ENCODE data around the gene CBR3. TPM values are rescaled to one million over a fixed set of nuclear protein-coding genes. Genes with fewer than 3 reads are reported as not detected.

CBR3 gene
- polyA plus RNA-seq, 2 donors: 55.8 to 77.1 TPM

GRCh38 chr21:36147911-36148310 is 13.0 kb downstream of the CBR3 start:
- Histone ChIP-seq H3K9me3 (ENCODE audit: control insufficient read depth in 2 of 2, insufficient read depth in 1 of 2, low read depth in 1 of 2, low read length in 1 of 2) (no peaks in the 10 kb centered on the region), H3K36me3 (ENCODE audit: control insufficient read depth in 2 of 2, insufficient read depth in 2 of 2, low read length in 1 of 2) (peaks cover 0 to 2% of the 10 kb centered on the region in 2 donors), H3K27ac (ENCODE audit: low read depth in 2 of 2, low read length in 1 of 2) (no peak overlapping the region), H3K27me3 (ENCODE audit: control insufficient read depth in 1 of 2, insufficient read depth in 2 of 2, low read length in 2 of 2) (no peaks in the 10 kb centered on the region), H3K4me3 (ENCODE audit: low read depth in 1 of 2, low read length in 2 of 2) (no peak overlapping the region), H3K4me1 (ENCODE audit: control insufficient read depth in 2 of 2, insufficient read depth in 2 of 2, low read length in 1 of 2) (no peaks in the 10 kb centered on the region)
- 85 to 87% methylated on average over 5 of the region's 5 CpGs for WGBS, 2 donors

- Histone ChIP-seq H3K27ac (ENCODE audit: low read depth in 2 of 2, low read length in 1 of 2) (no peak overlapping the region), H3K9me3 (ENCODE audit: control insufficient read depth in 2 of 2, insufficient read depth in 1 of 2, low read depth in 1 of 2, low read length in 1 of 2) (no peaks in the 10 kb centered on the region), H3K27me3 (ENCODE audit: control insufficient read depth in 1 of 2, insufficient read depth in 2 of 2, low read length in 2 of 2) (no peaks in the 10 kb centered on the region), H3K36me3 (ENCODE audit: control insufficient read depth in 2 of 2, insufficient read depth in 2 of 2, low read length in 1 of 2) (peaks cover 0 to 2% of the 10 kb centered on the region in 2 donors), H3K4me1 (ENCODE audit: control insufficient read depth in 2 of 2, insufficient read depth in 2 of 2, low read length in 1 of 2) (no peaks in the 10 kb centered on the region), H3K4me3 (ENCODE audit: low read depth in 1 of 2, low read length in 2 of 2) (no peak overlapping the region)
- WGBS, 2 donors: 86 to 87% methylated on average over 3 of the region's 3 CpGs
These were observed 14.0 kb downstream of the CBR3 start for GRCh38 chr21:36148886-36149285.

- Histone ChIP-seq H3K9me3 (ENCODE audit: control insufficient read depth in 2 of 2, insufficient read depth in 1 of 2, low read depth in 1 of 2, low read length in 1 of 2) (no peaks in the 10 kb centered on the region), H3K4me3 (ENCODE audit: low read depth in 1 of 2, low read length in 2 of 2) (no peak overlapping the region), H3K36me3 (ENCODE audit: control insufficient read depth in 2 of 2, insufficient read depth in 2 of 2, low read length in 1 of 2) (peaks cover 0 to 2% of the 10 kb centered on the region in 2 donors), H3K27me3 (ENCODE audit: control insufficient read depth in 1 of 2, insufficient read depth in 2 of 2, low read length in 2 of 2) (no peaks in the 10 kb centered on the region), H3K4me1 (ENCODE audit: control insufficient read depth in 2 of 2, insufficient read depth in 2 of 2, low read length in 1 of 2) (no peaks in the 10 kb centered on the region), H3K27ac (ENCODE audit: low read depth in 2 of 2, low read length in 1 of 2) (peak overlapping the region; percentile 48 to 62)
- WGBS, 2 donors: 63 to 66% methylated on average over 7 of the region's 7 CpGs
These were observed 15.2 kb downstream of the CBR3 start for GRCh38 chr21:36149788-36150711.

- no peaks in the 10 kb centered on the region for H3K4me1 ChIP-seq (ENCODE audit: control insufficient read depth in 2 of 2, insufficient read depth in 2 of 2, low read length in 1 of 2)
- 5 to 7% methylated on average over 48 to 53 of the region's 53 CpGs for WGBS, 2 donors
- no peaks in the 10 kb centered on the region for H3K27me3 ChIP-seq (ENCODE audit: control insufficient read depth in 1 of 2, insufficient read depth in 2 of 2, low read length in 2 of 2)
- H3K27ac ChIP-seq (ENCODE audit: low read depth in 2 of 2, low read length in 1 of 2): peak overlapping the region; percentile 89 to 95
- H3K4me3 ChIP-seq (ENCODE audit: low read depth in 1 of 2, low read length in 2 of 2): peak overlapping the region; percentile 58 to 81
- peaks cover 0 to 3% of the 10 kb centered on the region in 2 donors for H3K36me3 ChIP-seq (ENCODE audit: control insufficient read depth in 2 of 2, insufficient read depth in 2 of 2, low read length in 1 of 2)
- H3K9me3 ChIP-seq (ENCODE audit: control insufficient read depth in 2 of 2, insufficient read depth in 1 of 2, low read depth in 1 of 2, low read length in 1 of 2): peaks cover 0 to 2% of the 10 kb centered on the region in 2 donors
These were observed 20.9 kb downstream of the CBR3 start for GRCh38 chr21:36155603-36156338.

- H3K27ac ChIP-seq (ENCODE audit: low read depth in 2 of 2, low read length in 1 of 2): peak overlapping the region; percentile 95 to 96
- H3K9me3 ChIP-seq (ENCODE audit: control insufficient read depth in 2 of 2, insufficient read depth in 1 of 2, low read depth in 1 of 2, low read length in 1 of 2): peaks cover 0 to 2% of the 10 kb centered on the region in 2 donors
- H3K4me1 ChIP-seq (ENCODE audit: control insufficient read depth in 2 of 2, insufficient read depth in 2 of 2, low read length in 1 of 2): no peaks in the 10 kb centered on the region
- H3K27me3 ChIP-seq (ENCODE audit: control insufficient read depth in 1 of 2, insufficient read depth in 2 of 2, low read length in 2 of 2): no peaks in the 10 kb centered on the region
- 0% methylated on average over 27 to 43 of the region's 43 CpGs for WGBS, 2 donors
- H3K4me3 ChIP-seq (ENCODE audit: low read depth in 1 of 2, low read length in 2 of 2): peak overlapping the region; percentile 74 to 96
- H3K36me3 ChIP-seq (ENCODE audit: control insufficient read depth in 2 of 2, insufficient read depth in 2 of 2, low read length in 1 of 2): peaks cover 0 to 3% of the 10 kb centered on the region in 2 donors
These were observed 21.5 kb downstream of the CBR3 start for GRCh38 chr21:36156339-36156814.

- H3K36me3 ChIP-seq (ENCODE audit: control insufficient read depth in 2 of 2, insufficient read depth in 2 of 2, low read length in 1 of 2): peaks cover 0 to 3% of the 10 kb centered on the region in 2 donors
- no peaks in the 10 kb centered on the region for H3K27me3 ChIP-seq (ENCODE audit: control insufficient read depth in 1 of 2, insufficient read depth in 2 of 2, low read length in 2 of 2)
- peak within 1 kb of the TSS; percentile 95 to 96 for H3K27ac ChIP-seq (ENCODE audit: low read depth in 2 of 2, low read length in 1 of 2)
- peaks cover 0 to 2% of the 10 kb centered on the region in 2 donors for H3K9me3 ChIP-seq (ENCODE audit: control insufficient read depth in 2 of 2, insufficient read depth in 1 of 2, low read depth in 1 of 2, low read length in 1 of 2)
- H3K4me1 ChIP-seq (ENCODE audit: control insufficient read depth in 2 of 2, insufficient read depth in 2 of 2, low read length in 1 of 2): no peaks in the 10 kb centered on the region
- H3K4me3 ChIP-seq (ENCODE audit: low read depth in 1 of 2, low read length in 2 of 2): peak within 1 kb of the TSS; percentile 74 to 96
- WGBS, 2 donors: 1 to 2% methylated on average over 54 to 83 of the region's 83 CpGs
These were observed 22.2 kb downstream of the CBR3 start, which contains the start of gene DOP1B for GRCh38 chr21:36156815-36157670. Gene DOP1B, plus strand, starts transcription at chr21:36156824. Its CDS starts 7,910 bp downstream, at chr21:36164734.

GRCh38 chr21:36159356-36159921 is 24.6 kb downstream of the CBR3 start:
- no peaks in the 10 kb centered on the region for H3K27me3 ChIP-seq (ENCODE audit: control insufficient read depth in 1 of 2, insufficient read depth in 2 of 2, low read length in 2 of 2)
- H3K27ac ChIP-seq (ENCODE audit: low read depth in 2 of 2, low read length in 1 of 2): no peak overlapping the region
- peaks cover 0 to 6% of the 10 kb centered on the region in 2 donors for H3K36me3 ChIP-seq (ENCODE audit: control insufficient read depth in 2 of 2, insufficient read depth in 2 of 2, low read length in 1 of 2)
- WGBS, 2 donors: 79 to 84% methylated on average over 11 to 13 of the region's 13 CpGs
- H3K9me3 ChIP-seq (ENCODE audit: control insufficient read depth in 2 of 2, insufficient read depth in 1 of 2, low read depth in 1 of 2, low read length in 1 of 2): peaks cover 0 to 2% of the 10 kb centered on the region in 2 donors
- peaks cover 0 to 5% of the 10 kb centered on the region in 2 donors for H3K4me1 ChIP-seq (ENCODE audit: control insufficient read depth in 2 of 2, insufficient read depth in 2 of 2, low read length in 1 of 2)
- no peak overlapping the region for H3K4me3 ChIP-seq (ENCODE audit: low read depth in 1 of 2, low read length in 2 of 2)

- Histone ChIP-seq H3K27me3 (ENCODE audit: control insufficient read depth in 1 of 2, insufficient read depth in 2 of 2, low read length in 2 of 2) (no peaks in the 10 kb centered on the region), H3K4me1 (ENCODE audit: control insufficient read depth in 2 of 2, insufficient read depth in 2 of 2, low read length in 1 of 2) (peaks cover 0 to 5% of the 10 kb centered on the region in 2 donors), H3K27ac (ENCODE audit: low read depth in 2 of 2, low read length in 1 of 2) (no peak overlapping the region), H3K4me3 (ENCODE audit: low read depth in 1 of 2, low read length in 2 of 2) (no peak overlapping the region), H3K36me3 (ENCODE audit: control insufficient read depth in 2 of 2, insufficient read depth in 2 of 2, low read length in 1 of 2) (peaks cover 0 to 8% of the 10 kb centered on the region in 2 donors), H3K9me3 (ENCODE audit: control insufficient read depth in 2 of 2, insufficient read depth in 1 of 2, low read depth in 1 of 2, low read length in 1 of 2) (peaks cover 0 to 1% of the 10 kb centered on the region in 2 donors)
- WGBS, 2 donors: 98% methylated on average over 2 of the region's 2 CpGs
These were observed 25.9 kb downstream of the CBR3 start for GRCh38 chr21:36160850-36161178.
